Measurements from ENCODE around the gene KCNC3. TPM values are rescaled to one million over a fixed set of nuclear protein-coding genes. Genes with fewer than 3 reads are reported as not detected.

The KCNC3 gene
- total and polyA plus RNA-seq, 2 of the 13 experiments (the other 11 are each of a cell fraction or from before 2014, with no cell fraction given), result 0.29 to 1.7 TPM

DNA sequence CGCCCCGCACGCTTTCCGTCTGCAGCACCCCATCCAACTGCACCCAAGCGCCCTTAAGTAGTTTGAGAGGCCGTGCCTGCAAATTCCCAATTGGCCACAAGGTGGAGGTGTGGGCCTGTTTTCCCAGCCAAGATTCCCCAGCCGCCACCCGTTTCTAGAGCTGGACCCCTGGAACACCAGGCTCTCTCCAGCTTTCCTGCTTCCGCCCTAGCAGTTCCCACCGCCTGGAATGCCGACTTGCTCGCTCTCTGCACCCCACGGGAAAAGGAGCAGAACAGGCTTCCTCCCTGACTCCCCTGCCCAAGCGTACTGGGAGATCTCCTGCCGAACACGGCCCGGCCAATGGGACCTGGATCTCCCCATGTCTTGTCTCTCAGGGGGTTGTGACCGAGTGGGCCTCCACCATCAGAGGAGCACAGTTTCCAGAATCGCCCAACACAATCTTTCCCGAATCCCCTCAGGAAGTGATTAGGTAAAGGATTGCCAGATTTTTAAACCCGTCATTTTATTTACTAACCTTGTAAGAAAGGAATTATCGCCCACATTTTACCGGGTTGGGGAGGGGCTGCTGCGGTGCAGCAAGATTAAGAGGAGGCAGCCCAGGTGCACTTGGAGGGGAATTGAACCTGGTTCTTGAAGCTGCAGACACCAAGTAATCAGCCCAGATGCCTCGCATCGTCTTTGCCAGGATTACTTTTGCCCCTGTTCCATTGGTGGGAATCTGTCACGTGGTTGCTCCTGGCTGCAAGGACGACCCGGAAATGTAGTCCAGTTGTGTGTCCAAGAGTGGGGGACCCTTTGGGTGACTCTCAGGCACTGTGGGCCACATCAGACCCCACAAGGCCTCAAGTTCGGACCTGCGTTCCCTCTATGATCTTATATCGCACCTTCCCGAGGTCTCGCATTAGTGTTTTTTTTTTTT is 39.7 kb upstream of the KCNC3 start (continued):
- TF ChIP-seq, protein P1, sequence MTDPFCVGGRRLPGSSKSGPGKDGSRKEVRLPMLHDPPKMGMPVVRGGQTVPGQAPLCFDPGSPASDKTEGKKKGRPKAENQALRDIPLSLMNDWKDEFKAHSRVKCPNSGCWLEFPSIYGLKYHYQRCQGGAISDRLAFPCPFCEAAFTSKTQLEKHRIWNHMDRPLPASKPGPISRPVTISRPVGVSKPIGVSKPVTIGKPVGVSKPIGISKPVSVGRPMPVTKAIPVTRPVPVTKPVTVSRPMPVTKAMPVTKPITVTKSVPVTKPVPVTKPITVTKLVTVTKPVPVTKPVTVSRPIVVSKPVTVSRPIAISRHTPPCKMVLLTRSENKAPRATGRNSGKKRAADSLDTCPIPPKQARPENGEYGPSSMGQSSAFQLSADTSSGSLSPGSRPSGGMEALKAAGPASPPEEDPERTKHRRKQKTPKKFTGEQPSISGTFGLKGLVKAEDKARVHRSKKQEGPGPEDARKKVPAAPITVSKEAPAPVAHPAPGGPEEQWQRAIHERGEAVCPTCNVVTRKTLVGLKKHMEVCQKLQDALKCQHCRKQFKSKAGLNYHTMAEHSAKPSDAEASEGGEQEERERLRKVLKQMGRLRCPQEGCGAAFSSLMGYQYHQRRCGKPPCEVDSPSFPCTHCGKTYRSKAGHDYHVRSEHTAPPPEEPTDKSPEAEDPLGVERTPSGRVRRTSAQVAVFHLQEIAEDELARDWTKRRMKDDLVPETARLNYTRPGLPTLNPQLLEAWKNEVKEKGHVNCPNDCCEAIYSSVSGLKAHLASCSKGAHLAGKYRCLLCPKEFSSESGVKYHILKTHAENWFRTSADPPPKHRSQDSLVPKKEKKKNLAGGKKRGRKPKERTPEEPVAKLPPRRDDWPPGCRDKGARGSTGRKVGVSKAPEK (CRISPR knock-in tag; IDR thresholded peaks at IDR 0.05; ENCODE audit: borderline replicate concordance), result no peak
- TF ChIP-seq CTCF (CRISPR knock-in tag; IDR thresholded peaks at IDR 0.05) (peak; percentile 92), PCBP2 (optimal IDR thresholded peaks at IDR 0.05; ENCODE audit: low read depth, low read length, poor library complexity, severe bottlenecking) (no peak)
- TF ChIP-seq, protein P2, sequence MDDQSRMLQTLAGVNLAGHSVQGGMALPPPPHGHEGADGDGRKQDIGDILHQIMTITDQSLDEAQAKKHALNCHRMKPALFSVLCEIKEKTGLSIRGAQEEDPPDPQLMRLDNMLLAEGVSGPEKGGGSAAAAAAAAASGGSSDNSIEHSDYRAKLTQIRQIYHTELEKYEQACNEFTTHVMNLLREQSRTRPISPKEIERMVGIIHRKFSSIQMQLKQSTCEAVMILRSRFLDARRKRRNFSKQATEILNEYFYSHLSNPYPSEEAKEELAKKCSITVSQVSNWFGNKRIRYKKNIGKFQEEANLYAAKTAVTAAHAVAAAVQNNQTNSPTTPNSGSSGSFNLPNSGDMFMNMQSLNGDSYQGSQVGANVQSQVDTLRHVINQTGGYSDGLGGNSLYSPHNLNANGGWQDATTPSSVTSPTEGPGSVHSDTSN (CRISPR knock-in tag; IDR thresholded peaks at IDR 0.05; ENCODE audit: borderline replicate concordance), result no peak
- TF ChIP-seq, protein P3, sequence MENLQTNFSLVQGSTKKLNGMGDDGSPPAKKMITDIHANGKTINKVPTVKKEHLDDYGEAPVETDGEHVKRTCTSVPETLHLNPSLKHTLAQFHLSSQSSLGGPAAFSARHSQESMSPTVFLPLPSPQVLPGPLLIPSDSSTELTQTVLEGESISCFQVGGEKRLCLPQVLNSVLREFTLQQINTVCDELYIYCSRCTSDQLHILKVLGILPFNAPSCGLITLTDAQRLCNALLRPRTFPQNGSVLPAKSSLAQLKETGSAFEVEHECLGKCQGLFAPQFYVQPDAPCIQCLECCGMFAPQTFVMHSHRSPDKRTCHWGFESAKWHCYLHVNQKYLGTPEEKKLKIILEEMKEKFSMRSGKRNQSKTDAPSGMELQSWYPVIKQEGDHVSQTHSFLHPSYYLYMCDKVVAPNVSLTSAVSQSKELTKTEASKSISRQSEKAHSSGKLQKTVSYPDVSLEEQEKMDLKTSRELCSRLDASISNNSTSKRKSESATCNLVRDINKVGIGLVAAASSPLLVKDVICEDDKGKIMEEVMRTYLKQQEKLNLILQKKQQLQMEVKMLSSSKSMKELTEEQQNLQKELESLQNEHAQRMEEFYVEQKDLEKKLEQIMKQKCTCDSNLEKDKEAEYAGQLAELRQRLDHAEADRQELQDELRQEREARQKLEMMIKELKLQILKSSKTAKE (CRISPR knock-in tag; IDR thresholded peaks at IDR 0.05; ENCODE audit: borderline replicate concordance), result no peak
- TF ChIP-seq, protein P4, sequence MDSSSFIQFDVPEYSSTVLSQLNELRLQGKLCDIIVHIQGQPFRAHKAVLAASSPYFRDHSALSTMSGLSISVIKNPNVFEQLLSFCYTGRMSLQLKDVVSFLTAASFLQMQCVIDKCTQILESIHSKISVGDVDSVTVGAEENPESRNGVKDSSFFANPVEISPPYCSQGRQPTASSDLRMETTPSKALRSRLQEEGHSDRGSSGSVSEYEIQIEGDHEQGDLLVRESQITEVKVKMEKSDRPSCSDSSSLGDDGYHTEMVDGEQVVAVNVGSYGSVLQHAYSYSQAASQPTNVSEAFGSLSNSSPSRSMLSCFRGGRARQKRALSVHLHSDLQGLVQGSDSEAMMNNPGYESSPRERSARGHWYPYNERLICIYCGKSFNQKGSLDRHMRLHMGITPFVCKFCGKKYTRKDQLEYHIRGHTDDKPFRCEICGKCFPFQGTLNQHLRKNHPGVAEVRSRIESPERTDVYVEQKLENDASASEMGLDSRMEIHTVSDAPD (CRISPR knock-in tag; IDR thresholded peaks at IDR 0.05), result no peak
- TF ChIP-seq, protein P5, sequence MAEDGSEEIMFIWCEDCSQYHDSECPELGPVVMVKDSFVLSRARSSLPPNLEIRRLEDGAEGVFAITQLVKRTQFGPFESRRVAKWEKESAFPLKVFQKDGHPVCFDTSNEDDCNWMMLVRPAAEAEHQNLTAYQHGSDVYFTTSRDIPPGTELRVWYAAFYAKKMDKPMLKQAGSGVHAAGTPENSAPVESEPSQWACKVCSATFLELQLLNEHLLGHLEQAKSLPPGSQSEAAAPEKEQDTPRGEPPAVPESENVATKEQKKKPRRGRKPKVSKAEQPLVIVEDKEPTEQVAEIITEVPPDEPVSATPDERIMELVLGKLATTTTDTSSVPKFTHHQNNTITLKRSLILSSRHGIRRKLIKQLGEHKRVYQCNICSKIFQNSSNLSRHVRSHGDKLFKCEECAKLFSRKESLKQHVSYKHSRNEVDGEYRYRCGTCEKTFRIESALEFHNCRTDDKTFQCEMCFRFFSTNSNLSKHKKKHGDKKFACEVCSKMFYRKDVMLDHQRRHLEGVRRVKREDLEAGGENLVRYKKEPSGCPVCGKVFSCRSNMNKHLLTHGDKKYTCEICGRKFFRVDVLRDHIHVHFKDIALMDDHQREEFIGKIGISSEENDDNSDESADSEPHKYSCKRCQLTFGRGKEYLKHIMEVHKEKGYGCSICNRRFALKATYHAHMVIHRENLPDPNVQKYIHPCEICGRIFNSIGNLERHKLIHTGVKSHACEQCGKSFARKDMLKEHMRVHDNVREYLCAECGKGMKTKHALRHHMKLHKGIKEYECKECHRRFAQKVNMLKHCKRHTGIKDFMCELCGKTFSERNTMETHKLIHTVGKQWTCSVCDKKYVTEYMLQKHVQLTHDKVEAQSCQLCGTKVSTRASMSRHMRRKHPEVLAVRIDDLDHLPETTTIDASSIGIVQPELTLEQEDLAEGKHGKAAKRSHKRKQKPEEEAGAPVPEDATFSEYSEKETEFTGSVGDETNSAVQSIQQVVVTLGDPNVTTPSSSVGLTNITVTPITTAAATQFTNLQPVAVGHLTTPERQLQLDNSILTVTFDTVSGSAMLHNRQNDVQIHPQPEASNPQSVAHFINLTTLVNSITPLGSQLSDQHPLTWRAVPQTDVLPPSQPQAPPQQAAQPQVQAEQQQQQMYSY (CRISPR knock-in tag; IDR thresholded peaks at IDR 0.05), result 0 out of 2 replicates have a peak, but pooled peaks have one; percentile 26

Measured in HepG2 (cell line).